HG03575 (cell line): Measurements from ENCODE around the gene FBLN1.
"Not testable (repeated sequence)": the region's sequence is repeated elsewhere in the genome, so short reads cannot be mapped to it uniquely, and the experiment has no call there.

Experiments used
- ATAC-seq: cut with Tn5 transposase; IDR thresholded peaks from one replicate; pipeline ENCODE4 v1.9.1; 2021; ENCODE audit not compliant: unreplicated experiment, insufficient number of reproducible peaks, low FRiP score; ENCODE audit errors: extremely low read depth

FBLN1 gene

GRCh38 chr22:45521178-45521577 is 18.5 kb downstream of the FBLN1 start:
- ATAC-seq = no peak

GRCh38 chr22:45522462-45522861 is 19.8 kb downstream of the FBLN1 start:
- ATAC-seq = no peak

- ATAC-seq = no peak
These were observed 21.5 kb downstream of the FBLN1 start for GRCh38 chr22:45524157-45524556.

- ATAC-seq = no peak
These were observed 22.3 kb downstream of the FBLN1 start for GRCh38 chr22:45524966-45525365.

- no peak for ATAC-seq
These were observed 22.8 kb downstream of the FBLN1 start for GRCh38 chr22:45525480-45525879.

- no peak for ATAC-seq
These were observed 23.6 kb downstream of the FBLN1 start for GRCh38 chr22:45526281-45526680.

- no peak for ATAC-seq
These were observed 24.2 kb downstream of the FBLN1 start for GRCh38 chr22:45526768-45527360.

GRCh38 chr22:45527456-45527855 is 24.8 kb downstream of the FBLN1 start:
- no peak for ATAC-seq

GRCh38 chr22:45528046-45528445 is 25.4 kb downstream of the FBLN1 start:
- ATAC-seq = no peak

- ATAC-seq = no peak
These were observed 26.4 kb downstream of the FBLN1 start for GRCh38 chr22:45529105-45529504.

- ATAC-seq = no peak
These were observed 27.4 kb downstream of the FBLN1 start for GRCh38 chr22:45529971-45530575.

GRCh38 chr22:45531441-45532234 is 29.0 kb downstream of the FBLN1 start:
- ATAC-seq = no peak

GRCh38 chr22:45532235-45532631 is 29.6 kb downstream of the FBLN1 start:
- no peak for ATAC-seq

- ATAC-seq = no peak
These were observed 31.0 kb downstream of the FBLN1 start for GRCh38 chr22:45533703-45534102.

- ATAC-seq = no peak
These were observed 31.9 kb downstream of the FBLN1 start for GRCh38 chr22:45534339-45535192.

- no peak for ATAC-seq
These were observed 32.6 kb downstream of the FBLN1 start for GRCh38 chr22:45535290-45535689.

- not testable (repeated sequence) for ATAC-seq
These were observed 33.2 kb downstream of the FBLN1 start for GRCh38 chr22:45535835-45536234.

GRCh38 chr22:45537734-45538181 is 35.1 kb downstream of the FBLN1 start:
- no peak for ATAC-seq

- ATAC-seq = no peak
These were observed 35.6 kb downstream of the FBLN1 start for GRCh38 chr22:45538281-45538680.
